AG10803 (cell line): ENCODE measurements around the gene HABP4.

Experiments used
- DNase-seq: peaks from one replicate; pipeline ENCODE4 v3.0.0; 2010; ENCODE audit warnings: low read depth
- H3K4me3 ChIP-seq: 2 replicates; pipeline ENCODE4 v1.5.1; 2011; ENCODE audit warnings: mild to moderate bottlenecking, low read length, control low read depth
- TF ChIP-seq, protein P1 (sequence below): conservative IDR thresholded peaks from 2 replicates; pipeline ENCODE4 v1.5.1; 2011; ENCODE audit warnings: mild to moderate bottlenecking, low read length, control low read depth, inconsistent platforms

HABP4 gene

DNA sequence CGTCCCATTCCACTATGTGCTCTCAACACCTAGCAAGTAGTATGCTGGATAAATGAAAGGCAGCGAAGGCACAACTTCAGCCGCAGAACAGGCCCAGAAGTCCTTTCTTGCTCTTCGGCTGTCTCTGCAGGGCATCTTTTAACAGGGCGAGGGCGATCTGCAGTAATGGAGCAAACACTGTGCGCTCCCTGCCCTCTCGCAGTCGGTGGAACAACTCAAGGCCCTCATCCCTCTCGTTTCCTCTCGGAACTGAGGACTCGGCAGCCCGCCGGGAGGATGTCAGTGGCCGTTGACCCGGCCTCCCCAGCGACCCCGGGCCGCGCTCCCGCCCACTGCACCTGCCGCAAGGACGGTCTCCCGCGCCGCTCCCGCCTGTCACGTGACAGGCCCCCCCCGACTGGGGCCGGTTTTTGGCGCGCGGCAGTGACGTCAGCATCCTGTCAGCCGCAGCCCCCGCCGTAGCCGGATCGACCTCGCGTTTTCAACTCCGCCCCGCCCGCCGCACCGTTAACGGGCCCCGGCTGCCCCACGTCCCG, 32.9 kb upstream of the HABP4 start:
- peak; percentile 73 for DNase-seq
- TF ChIP-seq, protein P1, sequence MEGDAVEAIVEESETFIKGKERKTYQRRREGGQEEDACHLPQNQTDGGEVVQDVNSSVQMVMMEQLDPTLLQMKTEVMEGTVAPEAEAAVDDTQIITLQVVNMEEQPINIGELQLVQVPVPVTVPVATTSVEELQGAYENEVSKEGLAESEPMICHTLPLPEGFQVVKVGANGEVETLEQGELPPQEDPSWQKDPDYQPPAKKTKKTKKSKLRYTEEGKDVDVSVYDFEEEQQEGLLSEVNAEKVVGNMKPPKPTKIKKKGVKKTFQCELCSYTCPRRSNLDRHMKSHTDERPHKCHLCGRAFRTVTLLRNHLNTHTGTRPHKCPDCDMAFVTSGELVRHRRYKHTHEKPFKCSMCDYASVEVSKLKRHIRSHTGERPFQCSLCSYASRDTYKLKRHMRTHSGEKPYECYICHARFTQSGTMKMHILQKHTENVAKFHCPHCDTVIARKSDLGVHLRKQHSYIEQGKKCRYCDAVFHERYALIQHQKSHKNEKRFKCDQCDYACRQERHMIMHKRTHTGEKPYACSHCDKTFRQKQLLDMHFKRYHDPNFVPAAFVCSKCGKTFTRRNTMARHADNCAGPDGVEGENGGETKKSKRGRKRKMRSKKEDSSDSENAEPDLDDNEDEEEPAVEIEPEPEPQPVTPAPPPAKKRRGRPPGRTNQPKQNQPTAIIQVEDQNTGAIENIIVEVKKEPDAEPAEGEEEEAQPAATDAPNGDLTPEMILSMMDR = peak; percentile 30; the same call in 1 of the 2 replicates

DNA sequence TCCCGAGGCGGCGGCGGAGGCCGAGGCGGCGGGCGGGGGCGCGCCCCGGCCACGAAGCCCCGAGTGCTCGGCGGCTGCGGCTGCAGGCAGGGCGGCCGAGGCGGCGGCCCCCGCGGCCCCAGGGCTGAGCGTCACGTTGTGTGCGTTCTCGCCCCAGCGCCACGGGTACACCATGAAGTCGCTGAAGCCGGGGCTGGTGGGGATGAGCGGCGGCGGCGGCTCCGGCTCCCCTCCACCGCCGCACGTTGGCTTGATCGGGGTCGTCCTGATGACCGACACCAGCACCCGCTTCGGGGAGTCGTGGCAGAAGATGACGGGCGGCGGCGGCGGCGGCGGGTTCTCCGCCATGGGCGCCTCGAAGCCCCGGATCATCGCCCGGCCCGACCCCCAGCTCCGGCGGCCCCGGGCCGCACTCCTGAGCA, 32.3 kb upstream of the HABP4 start:
- H3K4me3 ChIP-seq = peak overlapping the region; percentile 93
- TF ChIP-seq, protein P1 = no peak
- DNase-seq = no peak

More for the DNA sequence above, 32.9 kb upstream of the HABP4 start:
- peak overlapping the region; percentile 93 for H3K4me3 ChIP-seq

DNA sequence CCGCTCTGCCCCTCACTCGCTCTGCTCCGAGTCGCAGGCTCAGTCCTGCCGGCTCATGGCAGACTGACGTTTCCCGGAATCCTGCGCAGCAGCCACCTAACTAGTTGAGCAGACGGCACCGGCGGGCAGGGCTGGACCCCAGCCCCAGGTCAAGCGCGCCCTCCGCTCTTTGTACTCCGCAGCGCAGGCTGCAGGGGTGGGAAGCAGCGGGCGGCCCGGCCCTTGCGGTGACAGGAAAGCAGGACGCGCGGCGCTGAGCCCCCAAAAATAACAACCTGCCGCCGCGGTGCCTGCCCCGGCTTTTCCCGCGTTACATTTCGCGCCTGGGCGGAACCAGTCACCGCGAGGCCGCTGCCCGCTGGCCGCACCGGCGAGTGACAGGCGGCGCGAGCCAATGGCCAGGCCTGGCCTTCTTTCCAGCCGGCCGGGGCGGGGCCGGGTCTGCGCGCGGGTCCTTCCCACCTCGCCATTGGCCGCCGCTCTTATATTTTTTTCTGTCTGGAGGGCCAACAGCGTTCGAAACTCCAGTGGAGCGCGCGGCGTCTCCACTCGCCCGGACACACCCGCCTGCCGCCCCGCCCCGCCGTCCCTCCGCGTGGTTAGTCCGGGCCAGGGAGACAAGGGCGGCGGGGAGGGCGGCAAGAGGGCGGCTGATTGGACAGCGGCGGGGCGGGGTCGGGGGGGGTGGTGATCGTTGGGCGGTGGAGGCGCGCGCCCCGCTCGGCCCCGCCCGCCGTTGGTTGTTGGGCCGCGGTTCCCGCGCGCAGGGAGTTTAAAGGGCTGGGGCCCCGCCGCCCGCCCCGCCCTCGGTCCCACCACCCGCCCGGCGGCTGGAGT, 31.7 kb upstream of the HABP4 start, which contains the start of gene ZNF367:
Gene ZNF367, minus strand, starts transcription at position 288 of the 837 bp plus-strand sequence. CDS start 338 bp downstream, outside the sequence.
- H3K4me3 ChIP-seq = peak within 1 kb of the TSS; percentile 93
- DNase-seq = peak; percentile 99
- TF ChIP-seq, protein P1 = no peak

DNA sequence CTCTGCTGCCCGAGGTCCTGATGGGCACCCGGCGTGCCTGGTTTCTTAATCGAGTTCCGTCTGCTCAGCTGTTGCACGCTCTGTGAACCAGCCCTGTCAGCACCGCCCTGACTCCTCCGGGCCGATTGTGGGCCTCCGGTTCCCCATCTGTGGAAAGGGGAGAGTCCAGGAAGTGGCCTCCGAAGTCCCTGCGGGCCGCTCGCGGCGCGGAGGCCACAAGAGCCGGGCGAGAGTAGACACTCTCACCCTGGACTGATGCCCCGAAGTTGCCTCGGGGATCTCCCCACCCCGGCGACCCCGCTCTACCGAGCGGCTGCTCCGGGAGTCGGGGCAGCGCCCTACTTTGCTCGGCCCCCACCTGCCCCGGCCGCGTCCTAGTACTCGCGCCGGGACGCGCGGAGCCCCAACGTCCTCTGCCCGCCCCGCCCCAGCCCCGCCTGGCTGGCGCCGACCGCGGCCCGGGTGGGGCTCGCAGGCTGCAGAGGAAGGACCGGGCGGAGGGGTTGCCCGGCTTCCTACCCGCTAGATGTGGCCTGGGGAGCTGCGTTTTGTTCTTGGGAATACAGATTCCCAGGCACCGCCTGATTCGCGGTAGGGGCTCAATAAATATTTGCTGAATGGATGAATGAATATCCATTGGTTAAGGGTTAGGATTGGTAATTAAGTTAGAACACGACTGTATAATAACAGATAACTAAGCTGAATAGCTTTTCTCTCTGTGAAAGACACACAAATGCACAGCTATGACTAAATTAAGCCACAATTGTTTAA, 30.9 kb upstream of the HABP4 start:
- peak overlapping the region; percentile 80 for H3K4me3 ChIP-seq
- DNase-seq = peak; percentile 50
- TF ChIP-seq, protein P1 = no peak

DNA sequence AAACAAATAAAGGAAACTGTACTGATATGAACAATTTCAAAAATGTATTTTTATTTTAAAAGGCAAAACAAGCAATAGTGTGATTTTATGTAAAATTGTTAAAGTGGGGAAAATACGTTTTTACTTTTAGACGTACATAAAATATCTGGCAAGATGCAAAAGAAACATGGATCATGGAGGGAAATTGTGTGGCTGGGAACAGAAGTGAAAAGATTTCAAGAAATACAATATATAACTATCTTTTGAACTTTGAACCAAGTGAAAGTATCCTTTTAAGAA, 30.3 kb upstream of the HABP4 start:
- H3K4me3 ChIP-seq = peak overlapping the region; percentile 80
- no peak for DNase-seq
- TF ChIP-seq, protein P1 = no peak

DNA sequence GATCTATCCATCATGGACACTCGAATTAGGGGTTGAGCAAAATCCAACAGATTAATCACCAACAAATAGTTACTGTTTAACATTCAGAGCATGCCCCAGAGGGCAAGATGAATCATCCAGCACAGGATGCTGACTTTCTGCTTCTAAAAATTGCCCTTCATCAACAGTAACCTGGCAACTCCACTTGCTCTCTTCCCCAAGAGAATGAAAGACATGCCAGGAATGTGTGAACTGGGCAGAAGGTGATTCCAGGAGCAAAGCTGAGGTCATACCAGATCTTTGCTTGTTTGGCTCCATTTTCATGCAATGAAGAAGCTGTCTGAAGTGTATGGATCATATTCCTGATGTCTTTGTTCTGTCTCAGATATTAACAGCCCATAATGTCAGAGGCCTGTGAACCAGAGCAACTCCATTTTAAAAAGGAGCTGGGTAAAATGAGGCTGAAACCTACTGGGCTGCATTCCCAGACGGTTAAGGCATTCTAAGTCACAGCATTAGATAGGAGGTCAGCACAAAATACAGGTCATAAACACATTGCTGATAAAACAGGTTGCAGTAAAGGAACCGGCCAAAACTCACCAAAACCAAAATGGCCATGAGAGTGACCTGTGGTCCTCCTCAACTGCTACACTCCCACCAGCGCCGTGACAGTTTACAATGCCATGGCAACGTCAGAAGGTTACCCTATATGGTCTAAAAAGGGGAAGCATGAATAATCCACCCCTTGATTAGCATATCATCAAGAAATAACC, 29.3 kb upstream of the HABP4 start:
- H3K4me3 ChIP-seq = no peak overlapping the region
- peak; percentile 98 for DNase-seq
- TF ChIP-seq, protein P1 = no peak
